ENCODE results near the gene CCBE1. TPM values are rescaled to one million over a fixed set of nuclear protein-coding genes. Genes with fewer than 3 reads are reported as not detected.

CCBE1 gene
- polyA plus RNA-seq, 1 donor from 2014 or later = 0.19 TPM

- H3K9ac ChIP-seq (ENCODE audit: low read length) = no peak overlapping the region
- no peaks in the 10 kb centered on the region for H4K20me1 ChIP-seq (ENCODE audit: insufficient read depth)
- H3K9me2 ChIP-seq (ENCODE audit: insufficient read depth, low read length) = no peaks in the 10 kb centered on the region
- no peak overlapping the region for H2AFZ ChIP-seq (ENCODE audit: low read depth, low read length)
- H3K27ac ChIP-seq (ENCODE audit: low read length) = no peak overlapping the region
- H3K36me3 ChIP-seq (ENCODE audit: insufficient read depth, low read length) = no peaks in the 10 kb centered on the region
- no peaks in the 10 kb centered on the region for H3K27me3 ChIP-seq (ENCODE audit: insufficient read depth, low read depth, low read length)
- H3K79me2 ChIP-seq (replicated peaks; ENCODE audit: insufficient read depth, low read length) = no peaks in the 10 kb centered on the region
- H3K4me3 ChIP-seq (ENCODE audit: low read length) = no peak overlapping the region
- TF ChIP-seq EZH2 (IDR thresholded peaks at IDR 0.05; ENCODE audit: borderline replicate concordance, insufficient read depth, low read length, poor library complexity, severe bottlenecking) (no peak), SMC3 (conservative IDR thresholded peaks at IDR 0.05; ENCODE audit: poor library complexity) (no peak), POLR2AphosphoS5 (IDR thresholded peaks at IDR 0.05) (no peak), MXI1 (conservative IDR thresholded peaks at IDR 0.05; ENCODE audit: poor library complexity, severe bottlenecking) (no peak), EP300 (conservative IDR thresholded peaks at IDR 0.05; ENCODE audit: poor library complexity, severe bottlenecking) (no peak), REST (IDR thresholded peaks at IDR 0.05; ENCODE audit: borderline replicate concordance) (no peak), CTCF (IDR thresholded peaks at IDR 0.05; ENCODE audit: poor library complexity, severe bottlenecking) (no peak), TAF1 (IDR thresholded peaks at IDR 0.05; ENCODE audit: low read depth) (no peak)
- H3K4me2 ChIP-seq (ENCODE audit: low read length) = no peak overlapping the region
- no peaks in the 10 kb centered on the region for H3F3A ChIP-seq (ENCODE audit: insufficient read depth, low read length, poor library complexity, severe bottlenecking)
- H3K9me3 ChIP-seq (ENCODE audit: low read length) = no peaks in the 10 kb centered on the region
These were observed 41.5 kb downstream of the CCBE1 start for GRCh38 chr18:59655676-59656075.

DNA sequence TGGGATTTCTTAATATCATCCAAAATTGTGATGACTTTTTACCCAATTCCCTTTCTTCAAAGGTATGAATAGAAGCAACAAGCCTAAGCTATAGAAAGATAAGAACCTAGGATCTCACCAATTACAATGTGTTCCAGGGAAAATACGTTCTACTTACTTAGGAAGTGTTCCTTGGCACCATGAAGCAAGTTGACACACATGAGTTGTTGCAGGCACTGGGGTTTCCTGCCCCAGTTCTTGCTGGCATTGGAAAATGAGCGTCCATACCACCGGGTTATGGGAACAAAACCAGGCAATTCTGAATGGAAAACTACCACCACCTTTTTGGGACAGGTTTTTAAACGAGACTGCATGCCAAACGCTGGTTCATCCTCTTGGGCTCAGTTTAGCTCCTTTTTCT is 46.2 kb downstream of the CCBE1 start:
- Histone ChIP-seq H3K36me3 (ENCODE audit: insufficient read depth, low read length) (no peaks in the 10 kb centered on the region), H3K27me3 (ENCODE audit: insufficient read depth, low read depth, low read length) (no peaks in the 10 kb centered on the region), H3K27ac (ENCODE audit: low read length) (no peak overlapping the region), H3K4me3 (ENCODE audit: low read length) (no peak overlapping the region), H3K9me3 (ENCODE audit: low read length) (no peaks in the 10 kb centered on the region), H3F3A (ENCODE audit: insufficient read depth, low read length, poor library complexity, severe bottlenecking) (no peaks in the 10 kb centered on the region), H3K79me2 (replicated peaks; ENCODE audit: insufficient read depth, low read length) (no peaks in the 10 kb centered on the region), H3K9ac (ENCODE audit: low read length) (no peak overlapping the region), H4K20me1 (ENCODE audit: insufficient read depth) (no peaks in the 10 kb centered on the region), H3K4me2 (ENCODE audit: low read length) (no peak overlapping the region), H2AFZ (ENCODE audit: low read depth, low read length) (no peak overlapping the region), H3K9me2 (ENCODE audit: insufficient read depth, low read length) (no peaks in the 10 kb centered on the region)
- TF ChIP-seq REST (IDR thresholded peaks at IDR 0.05; ENCODE audit: borderline replicate concordance) (no peak), RAD21 (conservative IDR thresholded peaks at IDR 0.05) (no peak), CTCF (IDR thresholded peaks at IDR 0.05; ENCODE audit: poor library complexity, severe bottlenecking) (no peak), POLR2AphosphoS5 (IDR thresholded peaks at IDR 0.05) (no peak), MXI1 (conservative IDR thresholded peaks at IDR 0.05; ENCODE audit: poor library complexity, severe bottlenecking) (no peak), EZH2 (IDR thresholded peaks at IDR 0.05; ENCODE audit: borderline replicate concordance, insufficient read depth, low read length, poor library complexity, severe bottlenecking) (no peak), EP300 (conservative IDR thresholded peaks at IDR 0.05; ENCODE audit: poor library complexity, severe bottlenecking) (no peak), TAF1 (IDR thresholded peaks at IDR 0.05; ENCODE audit: low read depth) (no peak), SMC3 (conservative IDR thresholded peaks at IDR 0.05; ENCODE audit: poor library complexity) (no peak)
